Nucleus accumbens (tissue), 56 donors: ENCODE results near the gene NPEPL1.
A peak's percentile ranks its signal among the peaks of the same experiment; 100 is the strongest.

Experiments
- DNase-seq, 56 donors: peaks; one replicate each; lab custom pipeline; 2025; lab: John Stamatoyannopoulos, UW

Gene NPEPL1

DNA sequence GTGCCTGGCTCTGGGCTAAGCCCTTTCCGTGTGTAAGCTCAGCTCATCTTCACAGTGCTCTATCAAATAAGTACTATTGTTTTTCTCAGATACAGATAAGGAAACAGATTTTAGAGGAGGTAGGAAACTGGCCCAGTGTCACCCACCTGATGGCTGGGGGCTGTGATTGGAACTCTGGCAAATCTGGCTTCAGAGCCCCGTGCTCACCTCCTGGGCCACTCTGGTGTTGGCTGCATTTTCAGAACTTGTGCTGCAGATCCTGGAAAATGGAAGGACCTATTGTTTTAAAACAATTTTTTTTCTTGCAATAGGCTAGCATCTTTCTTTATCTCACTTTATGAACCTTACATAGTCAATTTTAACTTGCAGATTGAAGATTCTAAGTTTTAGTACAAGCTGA, 35.8 kb upstream of the NPEPL1 start:
- no peak for DNase-seq

- DNase-seq, result no peak
Observed at GRCh38 chr20:58657262-58657661, 35.3 kb upstream of the NPEPL1 start.

- DNase-seq, result no peak
Observed at GRCh38 chr20:58657986-58658385, 34.6 kb upstream of the NPEPL1 start.

DNA sequence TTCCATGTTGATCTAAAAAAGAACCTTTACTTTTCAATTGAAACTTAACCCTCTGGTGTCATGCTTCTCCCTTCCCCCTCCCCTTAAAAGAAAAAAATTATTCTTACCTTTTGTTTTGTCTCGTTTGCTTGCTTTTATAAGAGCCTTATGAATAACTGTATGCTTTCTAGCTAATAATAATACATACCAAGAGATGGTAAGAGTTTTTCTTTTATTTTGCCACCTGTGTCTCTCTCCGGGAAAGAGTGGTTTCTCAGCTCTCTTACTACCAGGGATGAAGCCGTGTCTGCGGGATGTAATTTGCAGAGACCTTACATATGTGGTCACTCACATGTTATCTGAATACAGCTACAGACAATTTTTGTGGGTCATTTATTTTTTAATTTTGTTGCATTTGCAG, 33.8 kb upstream of the NPEPL1 start:
- no peak for DNase-seq

DNA sequence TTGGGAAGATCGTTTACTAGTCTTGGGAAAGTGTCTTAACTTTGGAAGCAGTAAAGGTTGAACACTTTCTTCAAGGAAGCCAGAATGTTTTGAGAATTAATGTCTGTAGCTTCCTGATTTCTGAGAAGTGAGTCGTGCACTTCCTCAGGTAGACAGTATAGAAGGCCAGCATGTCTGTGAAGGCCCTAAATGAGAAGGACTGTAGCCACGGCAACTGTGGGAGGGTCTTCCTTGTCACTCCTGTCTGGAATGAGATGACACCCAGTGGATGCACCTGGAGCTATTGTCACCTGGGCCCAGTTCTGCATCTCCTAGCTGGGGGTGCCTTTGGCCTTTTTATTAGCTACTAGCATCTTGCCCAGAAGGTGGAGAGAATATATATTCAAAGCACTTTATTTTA, 32.8 kb upstream of the NPEPL1 start:
- no peak for DNase-seq

DNA sequence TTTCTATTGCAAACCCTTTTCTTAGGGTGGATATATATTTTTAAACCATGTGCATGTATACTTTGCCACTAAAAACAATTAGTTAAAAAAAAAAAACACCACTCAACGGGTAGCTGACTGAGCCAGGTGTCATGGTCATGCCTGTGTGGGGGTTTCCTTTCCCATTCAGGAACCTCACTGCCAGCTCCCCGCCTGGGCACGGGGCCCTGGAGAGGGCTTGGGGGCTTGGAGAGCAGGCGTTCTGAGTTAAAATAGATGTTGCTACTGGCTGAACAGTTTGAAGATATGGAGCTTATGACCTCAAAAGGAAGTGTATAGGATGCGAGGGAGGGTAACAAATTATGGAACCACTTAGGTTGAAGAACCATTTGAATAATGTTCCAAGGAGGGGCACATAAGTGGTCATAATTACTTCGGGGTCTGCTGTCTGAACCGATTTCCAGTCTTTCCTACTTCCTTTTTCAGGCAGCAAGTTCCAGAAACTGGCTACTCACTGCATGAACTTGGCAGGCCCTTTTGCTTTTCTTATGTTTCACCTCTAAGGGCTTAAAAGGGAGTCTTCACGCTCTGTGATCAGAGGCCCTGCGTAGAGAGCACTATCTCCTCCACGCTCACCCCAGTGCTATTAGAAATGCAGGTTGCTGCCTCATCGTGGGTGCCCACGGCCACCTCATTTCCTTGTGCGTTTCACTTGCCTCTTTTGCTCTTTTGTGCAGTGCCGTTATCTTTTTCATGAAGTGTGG, 31.6 kb upstream of the NPEPL1 start:
- DNase-seq, result peak in 1 of 56 donors; percentile 5

GRCh38 chr20:58661598-58662473, 30.8 kb upstream of the NPEPL1 start:
- DNase-seq, result no peak

DNA sequence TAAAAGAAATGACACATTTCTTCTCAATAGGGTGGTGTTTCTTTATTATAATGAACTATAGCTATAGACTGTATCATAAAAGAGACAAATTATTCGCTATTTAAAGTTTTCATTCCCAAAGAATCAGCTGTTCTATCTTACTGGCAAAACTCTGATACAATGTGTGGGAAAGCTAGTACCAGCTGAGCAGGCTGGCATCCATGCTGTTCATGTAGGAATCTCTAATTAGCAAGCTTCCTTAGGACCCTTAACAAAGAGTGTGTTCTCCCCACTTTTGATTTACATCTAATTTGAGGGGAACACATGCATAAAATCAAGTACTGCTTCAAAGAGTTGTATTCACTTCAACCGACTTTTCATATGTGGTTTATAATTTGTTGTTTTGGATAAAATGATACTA, 28.3 kb upstream of the NPEPL1 start:
- DNase-seq, result no peak

GRCh38 chr20:58664883-58665282, 27.7 kb upstream of the NPEPL1 start:
- no peak for DNase-seq

GRCh38 chr20:58665606-58666005, 27.0 kb upstream of the NPEPL1 start:
- DNase-seq, result peak in 3 of 56 donors; percentile 7 to 45 (median 18)

DNA sequence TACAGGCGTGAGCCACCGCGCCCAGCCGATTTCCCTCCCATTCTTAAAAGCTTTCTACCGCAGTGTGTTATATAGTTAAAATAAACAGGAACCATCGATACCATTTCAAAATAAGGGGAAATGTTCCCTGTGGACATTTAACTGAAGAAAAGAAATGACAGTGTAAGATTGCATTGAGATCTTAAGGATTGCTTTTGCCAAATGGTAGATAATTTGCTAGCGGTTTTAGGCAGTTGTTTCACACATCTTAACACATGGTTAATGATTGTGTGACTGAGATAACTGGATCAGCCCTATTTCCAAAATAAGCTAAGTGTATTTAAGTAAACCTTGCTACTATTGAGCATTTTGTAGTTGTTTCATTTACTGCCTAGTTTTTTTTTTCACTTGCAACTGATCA, 25.9 kb upstream of the NPEPL1 start:
- no peak for DNase-seq

DNA sequence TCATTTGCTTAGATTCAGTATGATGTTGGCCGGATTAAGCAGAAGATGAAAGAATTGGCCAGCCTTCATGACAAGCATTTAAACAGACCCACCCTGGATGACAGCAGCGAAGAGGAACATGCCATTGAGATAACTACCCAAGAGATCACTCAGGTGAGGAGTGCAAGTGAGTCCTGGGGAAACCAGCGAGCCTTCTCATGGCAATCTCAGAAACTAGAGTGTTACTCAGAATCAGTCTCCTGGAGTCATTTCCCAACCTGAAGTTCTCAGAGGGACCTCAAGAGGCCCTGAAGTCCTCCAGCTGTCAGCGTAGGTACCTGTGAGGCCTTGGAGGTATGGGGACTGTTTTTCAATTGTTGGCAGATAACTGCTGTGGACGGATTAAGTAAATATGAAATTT, 24.6 kb upstream of the NPEPL1 start:
- DNase-seq, result no peak

DNA sequence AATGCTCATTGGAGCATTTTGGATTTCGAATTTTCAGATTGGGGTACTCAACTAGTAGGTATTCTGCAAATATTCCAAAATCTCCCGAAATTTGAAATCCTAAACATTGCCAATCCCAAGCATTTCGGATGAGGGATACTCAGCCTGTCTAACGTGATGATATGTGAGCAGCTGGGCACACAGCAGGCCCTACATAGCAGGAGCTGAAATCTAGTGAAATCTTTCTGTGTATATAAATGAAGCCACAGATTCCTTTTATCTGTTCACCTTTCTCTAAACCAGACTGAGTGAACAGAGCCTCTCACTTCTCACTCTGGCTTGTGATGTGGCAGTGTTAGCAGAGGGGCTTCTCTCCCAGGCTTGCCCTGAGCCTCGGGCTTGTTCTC, 23.7 kb upstream of the NPEPL1 start:
- no peak for DNase-seq

- no peak for DNase-seq
Observed at GRCh38 chr20:58669287-58670006, 23.2 kb upstream of the NPEPL1 start.

DNA sequence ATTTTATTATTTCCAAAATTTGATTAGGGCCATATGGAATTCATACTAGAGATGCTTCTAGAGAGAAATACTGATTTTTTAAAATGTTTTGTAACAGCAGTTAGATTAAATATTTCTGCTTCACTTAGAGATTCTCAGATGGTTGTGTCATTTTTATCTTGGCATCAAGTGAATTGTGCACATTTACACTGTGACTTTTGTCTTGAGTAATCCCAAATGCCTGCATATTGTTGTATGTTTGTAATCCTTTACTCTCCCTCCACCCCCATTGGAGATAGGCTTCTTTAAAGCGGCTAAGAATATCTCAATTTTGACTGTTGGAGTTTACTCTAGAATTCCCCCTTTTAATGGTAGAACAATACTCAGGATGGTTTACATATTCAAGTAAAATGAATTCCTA, 22.5 kb upstream of the NPEPL1 start:
- DNase-seq, result no peak

GRCh38 chr20:58670659-58671058, 21.9 kb upstream of the NPEPL1 start:
- no peak for DNase-seq

- no peak for DNase-seq
Observed at GRCh38 chr20:58673119-58673518, 19.5 kb upstream of the NPEPL1 start.

DNA sequence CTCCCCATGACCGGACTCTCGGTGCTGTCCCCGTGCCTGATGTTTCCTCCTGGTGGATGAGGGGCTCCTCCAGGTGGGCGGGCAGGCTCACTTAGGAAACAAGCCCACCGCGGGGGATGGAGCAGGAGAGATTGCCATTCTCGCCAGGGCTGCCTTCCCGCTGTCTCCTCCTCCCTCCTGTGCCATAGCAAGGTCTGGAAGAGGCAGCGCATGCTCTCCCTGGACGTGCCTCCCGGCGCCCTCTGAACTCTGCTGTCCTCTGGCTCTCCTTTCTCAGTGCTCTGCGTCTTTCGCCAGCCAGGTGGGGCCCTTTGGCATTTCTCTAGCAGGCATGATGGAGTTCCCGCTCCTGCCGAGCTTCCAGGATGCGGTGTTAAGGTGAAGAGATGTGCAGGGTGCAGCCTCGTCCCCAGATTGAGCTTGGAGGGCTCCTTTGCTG, 17.4 kb upstream of the NPEPL1 start:
- no peak for DNase-seq

DNA sequence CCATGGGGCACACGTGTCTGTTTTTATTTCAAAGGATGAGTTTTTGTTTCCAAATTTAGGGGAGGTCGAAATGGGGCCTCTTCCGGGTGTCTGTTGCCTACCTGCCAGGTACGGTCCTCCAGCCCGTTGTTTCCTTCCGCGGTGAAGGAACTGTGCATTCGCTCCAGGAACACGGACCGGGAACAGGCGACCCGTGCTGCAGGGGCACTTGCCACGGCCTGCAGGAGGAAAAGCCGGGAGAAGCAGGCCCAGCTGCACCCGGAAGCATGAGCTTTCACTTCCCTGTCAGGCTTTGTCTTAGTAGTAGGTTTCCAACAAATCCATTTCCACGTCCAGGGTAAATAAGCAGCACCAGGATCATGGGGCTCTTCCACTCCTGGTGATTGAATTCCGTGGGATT, 17.0 kb upstream of the NPEPL1 start:
- no peak for DNase-seq

DNA sequence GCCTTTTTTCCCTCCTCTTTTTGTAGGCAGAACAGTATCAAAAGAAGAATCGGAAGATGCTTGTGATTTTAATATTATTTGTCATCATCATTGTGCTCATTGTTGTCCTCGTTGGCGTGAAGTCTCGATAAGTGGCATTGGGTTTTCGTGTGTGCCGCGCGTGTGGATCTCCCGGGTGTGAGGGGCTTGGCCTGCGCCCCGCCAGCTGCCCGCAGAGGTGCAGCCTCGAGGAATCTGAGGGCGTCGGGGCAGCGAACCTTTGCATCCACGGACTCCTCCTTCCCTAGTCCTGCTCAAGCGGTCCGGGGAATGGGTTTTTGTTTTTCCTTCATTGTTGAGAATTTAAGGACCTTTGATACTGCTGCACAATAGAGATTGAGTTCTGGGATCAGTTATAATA, 16.4 kb upstream of the NPEPL1 start:
- DNase-seq, result no peak

DNA sequence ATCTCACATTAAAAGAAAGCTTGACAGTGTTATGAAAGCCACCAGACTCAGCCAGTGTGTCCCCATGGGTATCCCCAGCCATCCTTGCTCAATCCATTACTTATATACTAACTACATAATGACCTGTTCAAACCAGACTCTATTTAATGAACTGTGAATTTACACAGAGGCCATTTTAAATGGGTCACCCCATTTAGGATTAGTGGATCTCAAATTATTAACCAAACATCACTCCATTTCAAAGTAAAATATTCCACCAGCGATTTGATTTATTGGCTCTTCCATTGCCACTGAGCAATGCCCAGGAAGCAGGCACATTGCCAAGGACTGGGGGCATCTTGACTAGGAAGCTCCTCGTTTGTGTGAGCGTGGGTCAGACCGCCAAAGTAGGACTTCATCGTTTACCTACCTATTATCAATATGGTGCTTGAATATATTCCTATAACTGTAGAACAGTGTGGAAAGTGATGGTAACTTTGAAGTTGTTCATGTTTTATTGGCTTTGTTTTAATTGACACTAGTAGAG, 15.5 kb upstream of the NPEPL1 start:
- no peak for DNase-seq
